Mucosa of rectum (tissue), 2 donors: ENCODE measurements around the gene DHFR2.
"Not testable (repeated sequence)": the region's sequence is repeated elsewhere in the genome, so short reads cannot be mapped to it uniquely, and the experiment has no call there.

Source experiments
- H3K27ac ChIP-seq, 2 donors: one replicate each; pipeline ENCODE4 v1.7.0; 2013; ENCODE audit warnings: inconsistent platforms in 2 of 2, low read depth in 2 of 2, low read length in 2 of 2
- H3K27me3 ChIP-seq, 2 donors: one replicate each; pipeline ENCODE4 v1.7.0; 2013; ENCODE audit warnings: low read length in 2 of 2; ENCODE audit not compliant: control insufficient read depth in 2 of 2, insufficient read depth in 2 of 2
- H3K36me3 ChIP-seq, 2 donors: one replicate each; pipeline ENCODE4 v1.7.0; 2013; ENCODE audit warnings: low read length in 2 of 2; ENCODE audit not compliant: control insufficient read depth in 2 of 2, insufficient read depth in 2 of 2
- H3K4me1 ChIP-seq, 2 donors: one replicate each; pipeline ENCODE4 v1.7.0; 2013; ENCODE audit warnings: low read length in 2 of 2, mild to moderate bottlenecking in 1 of 2; ENCODE audit not compliant: control insufficient read depth in 2 of 2, insufficient read depth in 2 of 2
- H3K4me3 ChIP-seq, 2 donors: one replicate each; pipeline ENCODE4 v1.7.0; 2013; ENCODE audit warnings: low read length in 2 of 2
- H3K9ac ChIP-seq, 2 donors: one replicate each; pipeline ENCODE4 v1.7.0; 2013; ENCODE audit warnings: low read length in 2 of 2, low read depth in 1 of 2, mild to moderate bottlenecking in 1 of 2
- H3K9me3 ChIP-seq, 2 donors: one replicate each; pipeline ENCODE4 v1.7.0; 2013; ENCODE audit warnings: low read length in 2 of 2; ENCODE audit not compliant: control insufficient read depth in 2 of 2
- donor health status: healthy.
- donor health status: Normal muscosa, but diverticular disease.

The DHFR2 gene

GRCh38 chr3:94044100-94044936 lies 18.4 kb downstream of the DHFR2 start:
- not testable (repeated sequence) for H3K4me1 ChIP-seq, H3K27ac ChIP-seq, H3K9ac ChIP-seq, H3K36me3 ChIP-seq, H3K27me3 ChIP-seq, H3K4me3 ChIP-seq, H3K9me3 ChIP-seq

- no peaks in the 10 kb centered on the region for H3K36me3 ChIP-seq
Observed at GRCh38 chr3:94043285-94043684, 19.4 kb downstream of the DHFR2 start.

GRCh38 chr3:94036909-94037507 lies 25.7 kb downstream of the DHFR2 start:
- no peaks in the 10 kb centered on the region for H3K36me3 ChIP-seq

More at GRCh38 chr3:94043285-94043684, 19.4 kb downstream of the DHFR2 start:
- H3K4me1 ChIP-seq, result no peaks in the 10 kb centered on the region
- H3K4me3 ChIP-seq, result no peak overlapping the region
- no peaks in the 10 kb centered on the region for H3K9me3 ChIP-seq
- H3K9ac ChIP-seq, result no peak overlapping the region
- no peaks in the 10 kb centered on the region for H3K27me3 ChIP-seq
- H3K27ac ChIP-seq, result no peak overlapping the region

GRCh38 chr3:94028093-94028837 lies 34.5 kb downstream of the DHFR2 start, which contains the start of gene STX19:
STX19 (minus strand) TSS chr3:94028597; CDS start chr3:94015269, 13,328 bp downstream.
- Histone ChIP-seq H3K27me3 (no peaks in the 10 kb centered on the region), H3K4me3 (peak within 1 kb of the TSS; percentile 73 to 74), H3K27ac (peak within 1 kb of the TSS; percentile 77 to 94), H3K4me1 (peaks cover 0 to 8% of the 10 kb centered on the region in 2 donors), H3K9ac (peak within 1 kb of the TSS; percentile 66 to 81), H3K36me3 (no peaks in the 10 kb centered on the region), H3K9me3 (no peaks in the 10 kb centered on the region)

More at GRCh38 chr3:94036909-94037507, 25.7 kb downstream of the DHFR2 start:
- no peak overlapping the region for H3K9ac ChIP-seq
- H3K4me3 ChIP-seq, result no peak overlapping the region
- H3K27ac ChIP-seq, result no peak overlapping the region
- no peaks in the 10 kb centered on the region for H3K27me3 ChIP-seq
- no peaks in the 10 kb centered on the region for H3K4me1 ChIP-seq
- H3K9me3 ChIP-seq, result no peaks in the 10 kb centered on the region

GRCh38 chr3:94026623-94027022 lies 36.1 kb downstream of the DHFR2 start:
- no peaks in the 10 kb centered on the region for H3K27me3 ChIP-seq
- peak overlapping the region; percentile 46 to 94 for H3K27ac ChIP-seq
- peak overlapping the region in 1 of 2 donors; percentile 81 for H3K9ac ChIP-seq
- peaks cover 0 to 8% of the 10 kb centered on the region in 2 donors for H3K4me1 ChIP-seq
- no peaks in the 10 kb centered on the region for H3K9me3 ChIP-seq
- peak overlapping the region; percentile 73 to 74 for H3K4me3 ChIP-seq
- H3K36me3 ChIP-seq, result no peaks in the 10 kb centered on the region

- no peaks in the 10 kb centered on the region for H3K36me3 ChIP-seq
- H3K27ac ChIP-seq, result peak overlapping the region; percentile 53 to 94
- H3K9me3 ChIP-seq, result no peaks in the 10 kb centered on the region
- no peaks in the 10 kb centered on the region for H3K27me3 ChIP-seq
- peak overlapping the region in 1 of 2 donors; percentile 28 for H3K9ac ChIP-seq
- H3K4me1 ChIP-seq, result peaks cover 0 to 10% of the 10 kb centered on the region in 2 donors
- peak overlapping the region; percentile 49 to 59 for H3K4me3 ChIP-seq
Observed at GRCh38 chr3:94024385-94024784, 38.3 kb downstream of the DHFR2 start.

- H3K4me1 ChIP-seq, result peaks cover 0 to 10% of the 10 kb centered on the region in 2 donors
- no peak overlapping the region for H3K27ac ChIP-seq
- no peak overlapping the region for H3K9ac ChIP-seq
- H3K27me3 ChIP-seq, result no peaks in the 10 kb centered on the region
- peaks cover 0 to 4% of the 10 kb centered on the region in 2 donors for H3K36me3 ChIP-seq
- H3K9me3 ChIP-seq, result no peaks in the 10 kb centered on the region
- no peak overlapping the region for H3K4me3 ChIP-seq
Observed at GRCh38 chr3:94020293-94020692, 42.4 kb downstream of the DHFR2 start.

GRCh38 chr3:94019659-94020058 lies 43.1 kb downstream of the DHFR2 start:
- H3K9me3 ChIP-seq, result no peaks in the 10 kb centered on the region
- no peaks in the 10 kb centered on the region for H3K27me3 ChIP-seq
- H3K36me3 ChIP-seq, result peaks cover 0 to 4% of the 10 kb centered on the region in 2 donors
- H3K9ac ChIP-seq, result no peak overlapping the region
- no peak overlapping the region for H3K27ac ChIP-seq
- H3K4me1 ChIP-seq, result peaks cover 0 to 10% of the 10 kb centered on the region in 2 donors
- no peak overlapping the region for H3K4me3 ChIP-seq

- Histone ChIP-seq H3K36me3 (peaks cover 0 to 8% of the 10 kb centered on the region in 2 donors), H3K27me3 (no peaks in the 10 kb centered on the region)
Observed at GRCh38 chr3:94015025-94015424, 47.7 kb downstream of the DHFR2 start.

GRCh38 chr3:94012185-94012584 lies 50.5 kb downstream of the DHFR2 start:
- Histone ChIP-seq H3K9ac (no peak overlapping the region), H3K36me3 (peaks cover 0 to 4% of the 10 kb centered on the region in 2 donors), H3K27ac (no peak overlapping the region), H3K9me3 (no peaks in the 10 kb centered on the region), H3K4me3 (no peak overlapping the region), H3K4me1 (no peaks in the 10 kb centered on the region), H3K27me3 (no peaks in the 10 kb centered on the region)

More at GRCh38 chr3:94015025-94015424, 47.7 kb downstream of the DHFR2 start:
- H3K27ac ChIP-seq, result no peak overlapping the region
- no peak overlapping the region for H3K9ac ChIP-seq
- no peaks in the 10 kb centered on the region for H3K4me1 ChIP-seq
- H3K9me3 ChIP-seq, result no peaks in the 10 kb centered on the region
- no peak overlapping the region for H3K4me3 ChIP-seq
